GM03348 (cell line): ENCODE results near the gene CLEC20A.
A peak's percentile ranks its signal among the peaks of the same experiment; 100 is the strongest.

Experiments used
- DNase-seq: peaks from one replicate; pipeline ENCODE4 v3.0.0; 2012; ENCODE audit warnings: low spot score

Gene CLEC20A

DNA sequence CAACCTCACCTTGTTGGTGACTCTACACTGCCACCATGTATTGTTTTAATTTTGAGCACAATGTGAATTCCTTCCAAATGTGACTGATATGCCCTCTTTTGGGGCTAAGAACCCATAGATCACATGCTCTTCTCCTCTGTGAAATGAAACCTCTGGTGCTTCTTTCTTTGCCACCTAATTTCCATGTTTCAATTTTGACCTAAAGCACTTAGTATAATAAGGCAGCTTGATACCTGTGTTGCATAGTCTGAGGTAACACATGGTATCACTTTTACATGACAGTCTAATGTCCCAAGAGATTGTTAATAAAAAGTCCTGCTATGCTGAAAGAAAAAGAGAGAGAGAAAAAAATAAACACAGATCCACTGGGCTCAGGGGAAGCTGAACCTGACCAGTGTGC, 24.2 kb downstream of the CLEC20A start:
- DNase-seq: no peak

DNA sequence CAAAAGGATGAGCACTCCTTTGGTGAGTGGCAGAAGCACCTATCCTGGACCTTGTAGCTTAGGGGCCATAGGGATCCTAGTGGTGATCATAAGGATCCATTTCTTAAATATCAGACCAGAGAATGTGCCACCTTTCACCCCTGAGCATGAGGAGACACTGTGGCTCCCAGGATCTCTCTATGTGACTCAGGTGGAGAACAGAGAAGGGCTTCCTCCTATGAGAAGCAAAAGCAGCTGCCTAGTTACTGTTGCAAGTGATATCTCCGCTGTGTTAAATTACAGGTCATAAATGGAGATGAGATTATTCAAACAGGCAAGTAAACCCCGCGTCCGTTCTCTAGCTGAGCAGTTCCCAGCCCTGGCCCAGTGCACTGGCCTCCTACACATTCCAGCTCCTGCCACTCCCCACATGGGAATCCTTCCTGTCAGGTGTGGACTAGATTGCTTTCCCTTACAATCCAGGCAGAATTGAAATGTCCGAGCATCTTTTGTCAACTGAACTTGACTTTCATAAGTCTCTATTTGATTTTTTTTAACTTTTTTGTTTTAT, 26.3 kb downstream of the CLEC20A start:
- no peak for DNase-seq

- DNase-seq: no peak
Measured at GRCh38 chr1:178467837-178468236, 28.9 kb downstream of the CLEC20A start.

GRCh38 chr1:178465011-178465410, 31.8 kb downstream of the CLEC20A start:
- DNase-seq: peak; percentile 13

GRCh38 chr1:178464566-178464965, 32.2 kb downstream of the CLEC20A start:
- DNase-seq: no peak

DNA sequence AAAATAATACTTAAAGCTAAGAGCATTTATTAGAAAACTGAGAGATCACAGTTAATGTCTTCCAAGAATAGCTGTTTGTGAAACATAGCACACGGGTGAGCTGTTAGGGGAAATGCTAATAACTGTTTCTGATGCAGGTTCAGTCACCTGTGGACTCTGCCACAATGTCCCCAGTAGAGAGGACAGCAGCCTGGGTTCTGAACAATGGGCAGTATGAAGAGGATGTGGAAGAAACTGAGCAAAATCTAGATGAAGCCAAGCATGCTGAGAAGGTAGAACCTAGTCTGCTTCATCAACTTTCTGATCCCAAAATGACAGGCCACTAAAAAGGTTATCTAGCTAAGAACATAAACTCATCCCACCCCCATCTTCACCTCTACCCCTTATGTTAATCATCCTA, 32.6 kb downstream of the CLEC20A start:
- no peak for DNase-seq

DNA sequence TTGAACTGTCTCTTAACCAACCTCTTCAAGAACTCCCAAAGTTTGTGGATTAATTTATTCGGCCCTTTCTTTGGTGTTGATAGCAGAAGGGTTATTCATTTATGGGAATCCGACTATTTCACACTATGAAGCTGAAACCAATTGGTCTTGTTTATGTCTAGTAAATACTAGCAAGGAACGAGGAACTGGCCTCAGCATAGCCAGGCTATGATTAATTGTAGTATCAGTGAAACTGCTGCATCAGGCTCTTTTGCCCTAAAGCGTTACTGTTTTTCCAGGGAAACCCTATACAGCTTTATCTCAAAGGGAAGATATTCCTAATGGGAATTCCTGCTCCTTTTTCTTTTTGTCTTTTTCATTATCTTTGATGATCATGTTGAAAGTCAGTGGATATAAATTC, 35.1 kb downstream of the CLEC20A start:
- no peak for DNase-seq

- DNase-seq: no peak
Measured at GRCh38 chr1:178461104-178461503, 35.7 kb downstream of the CLEC20A start.

GRCh38 chr1:178458203-178458602, 38.6 kb downstream of the CLEC20A start:
- DNase-seq: no peak

GRCh38 chr1:178457651-178458050, 39.1 kb downstream of the CLEC20A start:
- no peak for DNase-seq

GRCh38 chr1:178456472-178456871, 40.3 kb downstream of the CLEC20A start:
- no peak for DNase-seq

DNA sequence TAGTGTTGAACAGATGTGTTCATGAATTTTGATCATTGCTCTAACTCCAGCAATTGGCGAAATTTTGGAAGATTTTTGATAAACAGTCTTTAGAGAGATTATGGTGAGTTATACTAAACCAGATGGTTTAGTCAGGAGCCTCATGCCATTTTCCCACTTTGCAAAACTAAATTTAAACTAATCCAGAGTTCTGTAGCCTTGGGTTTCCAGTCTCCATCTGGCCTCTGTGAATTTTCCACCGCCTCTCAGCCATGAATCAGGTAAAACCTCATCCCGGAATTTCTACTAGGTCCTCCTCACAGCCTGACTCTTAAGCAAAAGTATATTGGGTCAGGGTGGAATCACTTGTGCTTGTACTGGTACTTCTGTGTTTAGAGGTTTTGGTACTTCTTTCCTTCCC, 44.8 kb downstream of the CLEC20A start:
- no peak for DNase-seq

DNA sequence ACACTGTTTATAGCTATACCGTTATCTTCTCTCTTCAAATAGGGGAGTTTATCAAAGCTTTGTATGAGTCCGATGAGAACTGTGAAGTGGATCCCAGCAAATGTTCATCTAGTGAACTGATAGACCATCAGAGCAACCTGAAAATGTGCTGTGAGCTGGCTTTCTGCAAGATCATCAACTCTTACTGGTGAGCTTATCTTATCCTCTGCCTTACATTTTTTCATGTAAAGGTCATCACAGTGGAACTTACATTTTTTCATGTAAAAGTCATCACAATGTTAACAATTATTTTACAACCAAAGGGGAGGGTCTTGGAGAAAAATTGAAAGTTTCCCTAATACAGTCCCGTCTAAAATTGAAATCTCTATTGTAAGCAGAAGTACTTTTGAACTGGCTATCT, 45.2 kb downstream of the CLEC20A start:
- DNase-seq: peak; percentile 20

DNA sequence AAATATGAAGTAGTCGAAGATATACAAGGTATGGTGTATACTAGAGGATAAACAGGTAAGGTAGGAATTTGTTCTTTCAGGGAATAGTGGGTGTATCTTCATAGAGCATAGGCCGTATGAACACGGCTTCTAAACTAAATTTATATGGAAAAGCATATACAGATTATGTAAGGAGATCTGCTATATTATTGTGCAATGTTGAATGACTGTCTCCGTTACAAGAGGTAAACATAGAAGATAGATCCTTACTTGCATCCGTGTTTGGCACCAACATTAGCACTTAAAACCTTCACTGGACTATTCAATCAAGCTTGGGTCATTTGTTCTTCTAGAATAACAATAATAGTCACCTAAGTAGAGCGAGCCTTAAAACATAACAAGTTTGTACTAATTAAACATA, 45.9 kb downstream of the CLEC20A start:
- DNase-seq: no peak

DNA sequence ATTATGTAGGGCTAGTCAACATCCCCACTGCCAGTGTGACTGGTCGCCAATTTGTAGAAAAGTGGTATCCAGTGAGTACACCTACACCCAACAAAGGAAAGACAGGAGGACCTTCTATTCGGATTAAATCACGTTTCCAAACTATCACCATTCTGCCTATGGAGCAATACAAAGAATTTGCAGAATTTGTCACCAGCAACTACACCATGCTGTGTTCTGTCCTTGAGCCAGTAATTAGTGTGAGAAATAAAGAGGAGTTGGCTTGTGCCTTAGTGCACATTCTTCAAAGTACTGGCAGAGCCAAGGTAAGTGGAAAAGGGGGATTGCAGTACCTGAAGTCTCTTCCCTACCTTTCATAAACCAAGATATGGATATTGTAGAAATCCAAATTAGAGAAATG, 53.8 kb downstream of the CLEC20A start:
- no peak for DNase-seq

- DNase-seq: no peak
Measured at GRCh38 chr1:178438432-178438831, 58.3 kb downstream of the CLEC20A start.

DNA sequence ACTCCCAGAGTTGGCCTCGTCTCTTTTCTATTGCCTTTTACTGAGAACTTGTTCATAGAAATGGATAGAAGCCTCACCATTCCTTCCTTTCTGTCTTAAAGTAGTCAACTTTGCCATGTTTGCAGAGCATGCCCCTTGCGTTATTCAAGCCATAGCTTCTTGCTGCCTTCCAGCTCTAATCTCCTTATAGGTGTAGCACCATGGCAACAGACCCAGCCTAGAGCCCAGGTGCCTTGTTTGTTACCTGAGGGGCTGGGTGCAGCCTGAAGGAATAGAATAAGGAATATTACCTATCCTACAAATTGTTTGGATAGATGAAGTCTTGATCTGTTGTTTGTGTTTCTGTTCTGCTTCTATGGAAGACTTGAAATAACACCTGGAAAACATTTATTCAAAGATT, 59.9 kb downstream of the CLEC20A start:
- no peak for DNase-seq

DNA sequence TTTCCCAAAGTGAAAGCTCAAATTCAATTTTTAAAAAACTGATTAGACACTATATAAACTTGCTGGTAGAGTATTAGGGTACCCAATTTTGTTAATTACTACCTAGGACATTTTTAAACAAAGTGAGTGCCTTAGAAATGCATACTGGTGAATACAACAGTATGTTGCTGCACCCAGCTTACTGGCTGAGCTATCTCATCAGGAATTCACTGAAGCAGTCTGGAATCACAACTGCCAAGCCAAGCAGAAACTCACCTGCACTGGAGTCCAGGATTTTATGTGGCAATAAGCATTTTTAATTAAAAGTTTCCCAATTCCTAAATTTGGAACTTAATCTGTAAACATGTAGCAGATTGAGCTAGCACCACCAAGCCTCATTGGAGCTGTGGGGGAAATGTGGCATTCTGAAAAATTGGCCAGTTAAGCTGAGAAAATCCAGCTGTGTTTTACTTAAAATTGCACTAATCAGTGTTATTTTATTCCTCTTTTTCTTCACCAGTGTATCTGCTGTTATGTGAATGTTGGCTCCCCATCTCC, 61.8 kb downstream of the CLEC20A start:
- no peak for DNase-seq

- no peak for DNase-seq
Measured at GRCh38 chr1:178434360-178434759, 62.4 kb downstream of the CLEC20A start.
